HFFc6 (cell line): ENCODE data around the gene RRAS2. TPM values are rescaled to one million over a fixed set of nuclear protein-coding genes. Genes with fewer than 3 reads are reported as not detected.

Experiments
- DNase-seq: peaks from one replicate; pipeline ENCODE4 v3.0.0-alpha.2; 2018
- H3K27ac Mint-ChIP-seq: 2 replicates; pipeline ENCODE4 v1.8.0; 2020; ENCODE audit warnings: mild to moderate bottlenecking, mixed read lengths
- H3K27me3 Mint-ChIP-seq: 2 replicates; pipeline ENCODE4 v1.8.0; 2021; ENCODE audit warnings: mild to moderate bottlenecking, moderate library complexity, mixed read lengths; ENCODE audit not compliant: insufficient read depth
- H3K36me3 Mint-ChIP-seq: 2 replicates; pipeline ENCODE4 v1.8.0; 2021; ENCODE audit warnings: low read depth, mixed read lengths
- H3K4me1 Mint-ChIP-seq: 2 replicates; pipeline ENCODE4 v1.8.0; 2020; ENCODE audit warnings: low read depth, mixed read lengths
- H3K4me3 Mint-ChIP-seq: 2 replicates; pipeline ENCODE4 v1.8.0; 2020; ENCODE audit warnings: mild to moderate bottlenecking, moderate library complexity, mixed read lengths
- H3K9me3 Mint-ChIP-seq: 2 replicates; pipeline ENCODE4 v1.8.0; 2020; ENCODE audit warnings: mild to moderate bottlenecking, mixed read lengths
- CTCF ChIP-seq: fragments of 200-600 bp; sonication (generic); IDR thresholded peaks from 2 replicates; pipeline ENCODE4 v1.5.0; 2021; ENCODE audit warnings: antibody characterized with exemption, mild to moderate bottlenecking
- total RNA-seq, 6 experiments: library from RNA; stranded (reverse); fragmentation: NEBNext Ultra II Directional; extraction: Animal tissue kit (Norgen Biotek cat#: 25700); gene quantifications; 2 replicates in 1 of 6; 3 replicates in 5 of 6; pipeline ENCODE4 v1.2.3, GENCODE V29; 2021

The RRAS2 gene
- total RNA-seq, 6 experiments from 2014 or later, result 89.6 to 122 (median 103) TPM

GRCh38 chr11:14393889-14394288 lies 34.9 kb upstream of the RRAS2 start:
- Mint-ChIP-seq H3K9me3 (no peaks in the 10 kb centered on the region), H3K36me3 (no peaks in the 10 kb centered on the region), H3K27me3 (no peaks in the 10 kb centered on the region; the same call in 1 of the 2 replicates), H3K27ac (no peak overlapping the region), H3K4me3 (no peak overlapping the region), H3K4me1 (no peaks in the 10 kb centered on the region)
- no peak for TF ChIP-seq CTCF
- no peak for DNase-seq

- DNase-seq, result no peak
- no peak overlapping the region for H3K4me3 Mint-ChIP-seq
- no peaks in the 10 kb centered on the region; the same call in 1 of the 2 replicates for H3K27me3 Mint-ChIP-seq
- no peak overlapping the region for H3K27ac Mint-ChIP-seq
- no peaks in the 10 kb centered on the region for H3K36me3 Mint-ChIP-seq
- H3K9me3 Mint-ChIP-seq, result no peaks in the 10 kb centered on the region
- H3K4me1 Mint-ChIP-seq, result peaks cover 7% of the 10 kb centered on the region
- TF ChIP-seq CTCF, result no peak
Observed at GRCh38 chr11:14393129-14393528, 34.1 kb upstream of the RRAS2 start.

GRCh38 chr11:14390669-14391068 lies 31.7 kb upstream of the RRAS2 start:
- TF ChIP-seq CTCF, result no peak
- no peaks in the 10 kb centered on the region for H3K36me3 Mint-ChIP-seq

GRCh38 chr11:14388352-14388751 lies 29.4 kb upstream of the RRAS2 start:
- H3K4me1 Mint-ChIP-seq, result peaks cover 35% of the 10 kb centered on the region
- DNase-seq, result no peak
- TF ChIP-seq CTCF, result no peak
- H3K27ac Mint-ChIP-seq, result no peak overlapping the region; the same call in 1 of the 2 replicates
- H3K27me3 Mint-ChIP-seq, result no peaks in the 10 kb centered on the region; the same call in none of the 2 replicates
- H3K9me3 Mint-ChIP-seq, result no peaks in the 10 kb centered on the region
- H3K36me3 Mint-ChIP-seq, result no peaks in the 10 kb centered on the region
- H3K4me3 Mint-ChIP-seq, result no peak overlapping the region

More at GRCh38 chr11:14390669-14391068, 31.7 kb upstream of the RRAS2 start:
- H3K9me3 Mint-ChIP-seq, result no peaks in the 10 kb centered on the region
- no peak overlapping the region for H3K27ac Mint-ChIP-seq
- no peaks in the 10 kb centered on the region; the same call in none of the 2 replicates for H3K27me3 Mint-ChIP-seq
- peaks cover 26% of the 10 kb centered on the region for H3K4me1 Mint-ChIP-seq
- no peak for DNase-seq
- no peak overlapping the region for H3K4me3 Mint-ChIP-seq

GRCh38 chr11:14386895-14387480 lies 28.0 kb upstream of the RRAS2 start:
- Mint-ChIP-seq H3K4me3 (no peak overlapping the region), H3K9me3 (no peaks in the 10 kb centered on the region), H3K4me1 (peaks cover 37% of the 10 kb centered on the region), H3K27ac (peak overlapping the region; percentile 52), H3K27me3 (no peaks in the 10 kb centered on the region; the same call in none of the 2 replicates), H3K36me3 (no peaks in the 10 kb centered on the region)
- TF ChIP-seq CTCF, result no peak
- DNase-seq, result peak; percentile 77
